Measurements from ENCODE around the gene FMO5.

DNA sequence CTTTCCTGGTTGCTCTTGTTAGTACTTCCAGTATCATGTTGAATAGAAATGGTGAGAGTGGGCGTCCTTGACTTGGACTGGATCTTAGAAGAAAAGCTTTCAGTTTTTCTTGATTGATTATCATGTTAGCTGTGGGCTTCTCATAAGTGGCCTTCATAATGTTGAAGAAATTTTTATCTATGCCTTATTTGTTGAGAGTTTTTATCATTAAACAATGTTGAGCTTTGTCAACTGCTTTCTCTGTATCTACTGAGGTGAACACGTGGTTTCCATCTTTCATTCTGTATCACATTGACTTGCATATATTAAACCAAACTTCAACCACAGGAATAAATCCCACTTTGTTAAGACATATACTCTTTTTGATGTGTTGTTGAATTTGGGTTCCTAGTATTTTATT is 82.3 kb downstream of the FMO5 start:
- TF ChIP-seq, protein P1, sequence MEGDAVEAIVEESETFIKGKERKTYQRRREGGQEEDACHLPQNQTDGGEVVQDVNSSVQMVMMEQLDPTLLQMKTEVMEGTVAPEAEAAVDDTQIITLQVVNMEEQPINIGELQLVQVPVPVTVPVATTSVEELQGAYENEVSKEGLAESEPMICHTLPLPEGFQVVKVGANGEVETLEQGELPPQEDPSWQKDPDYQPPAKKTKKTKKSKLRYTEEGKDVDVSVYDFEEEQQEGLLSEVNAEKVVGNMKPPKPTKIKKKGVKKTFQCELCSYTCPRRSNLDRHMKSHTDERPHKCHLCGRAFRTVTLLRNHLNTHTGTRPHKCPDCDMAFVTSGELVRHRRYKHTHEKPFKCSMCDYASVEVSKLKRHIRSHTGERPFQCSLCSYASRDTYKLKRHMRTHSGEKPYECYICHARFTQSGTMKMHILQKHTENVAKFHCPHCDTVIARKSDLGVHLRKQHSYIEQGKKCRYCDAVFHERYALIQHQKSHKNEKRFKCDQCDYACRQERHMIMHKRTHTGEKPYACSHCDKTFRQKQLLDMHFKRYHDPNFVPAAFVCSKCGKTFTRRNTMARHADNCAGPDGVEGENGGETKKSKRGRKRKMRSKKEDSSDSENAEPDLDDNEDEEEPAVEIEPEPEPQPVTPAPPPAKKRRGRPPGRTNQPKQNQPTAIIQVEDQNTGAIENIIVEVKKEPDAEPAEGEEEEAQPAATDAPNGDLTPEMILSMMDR (IDR thresholded peaks at IDR 0.05): no peak
- TF ChIP-seq POLR2AphosphoS5 (IDR thresholded peaks at IDR 0.05): no peak
- no peak for TF ChIP-seq POLR2A (IDR thresholded peaks at IDR 0.05)
- no peak for TF ChIP-seq EP300 (IDR thresholded peaks at IDR 0.05)

Data from upper lobe of left lung (tissue), 4 donors.